DND-41 (cell line): ENCODE measurements around the gene PALD1.

Experiments
- CTCF ChIP-seq: IDR thresholded peaks from 2 replicates; pipeline ENCODE4 v1.5.1; 2012; ENCODE audit warnings: borderline replicate concordance, low read length, moderate library complexity, mild to moderate bottlenecking; ENCODE audit not compliant: poor library complexity, severe bottlenecking; ENCODE audit errors: extremely low read depth
- EZH2 ChIP-seq: IDR thresholded peaks from 3 replicates; pipeline ENCODE4 v1.6.1; 2012; ENCODE audit warnings: borderline replicate concordance, low read depth, mild to moderate bottlenecking, moderate library complexity, low read length, inconsistent platforms; ENCODE audit not compliant: severe bottlenecking

DNA sequence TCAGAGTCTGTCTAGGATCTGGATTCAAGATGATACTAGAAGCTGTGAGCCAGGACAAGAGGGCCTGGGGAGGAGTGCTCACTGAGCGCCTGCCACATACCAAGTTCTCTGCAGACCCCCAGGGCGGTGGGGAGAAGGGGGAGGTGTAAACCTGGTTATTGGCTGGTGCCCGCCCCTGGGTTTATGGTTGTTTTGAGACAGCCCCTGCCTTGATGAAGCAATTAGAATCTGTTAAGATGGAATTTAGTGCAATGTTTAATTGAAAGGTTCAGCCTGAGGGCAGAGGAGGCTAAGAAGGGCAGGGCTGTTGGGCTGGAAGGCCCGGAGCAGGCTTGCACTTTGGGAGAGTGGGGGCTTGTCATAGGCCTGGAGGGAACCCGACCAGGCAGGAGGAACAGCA, 81.3 kb downstream of the PALD1 start:
- TF ChIP-seq CTCF (no peak), EZH2 (no peak)
